ENCODE measurements around the gene MYO15A. TPM values are rescaled to one million over a fixed set of nuclear protein-coding genes. Genes with fewer than 3 reads are reported as not detected.

MYO15A gene
- total RNA-seq, 2 experiments from 2014 or later: 0.98 to 1.4 TPM

GRCh38 chr17:18228176-18228682, 119.7 kb downstream of the MYO15A start:
- no peak overlapping the region for H3K4me2 ChIP-seq (ENCODE audit: low read length)
- no peaks in the 10 kb centered on the region for H4K20me1 ChIP-seq (ENCODE audit: insufficient read depth, low read length)
- CTCF ChIA-PET (ENCODE audit: unreplicated experiment): no interaction called here
- no peaks in the 10 kb centered on the region for H3K79me2 ChIP-seq (ENCODE audit: insufficient read depth, low read depth, low read length)
- no peaks in the 10 kb centered on the region for H3K9me3 ChIP-seq (ENCODE audit: low read length)
- H2AFZ ChIP-seq (ENCODE audit: low read length): no peak overlapping the region
- H3K27ac ChIP-seq (ENCODE audit: low read depth, low read length, poor library complexity, severe bottlenecking): no peak overlapping the region
- no peak for DNase-seq (ENCODE audit: low spot score)
- no TSS peak for BruUV-seq (replicated peaks)
- peaks cover 15% of the 10 kb centered on the region for H3K4me1 ChIP-seq (ENCODE audit: insufficient read depth, low read length, poor library complexity, severe bottlenecking)
- intact Hi-C loops (cut with micrococcal nuclease; ENCODE audit: unreplicated experiment): no loop called here
- H3K9me2 ChIP-seq (ENCODE audit: insufficient read depth, low read length): no peaks in the 10 kb centered on the region
- POLR2A ChIA-PET: no interaction called here
- no peak overlapping the region for H3K4me3 ChIP-seq (ENCODE audit: low read depth, low read length, poor library complexity, severe bottlenecking)
- no peaks in the 10 kb centered on the region for H3K36me3 ChIP-seq (ENCODE audit: insufficient read depth, low read length)
- TF ChIP-seq CTCF (conservative IDR thresholded peaks at IDR 0.05; ENCODE audit: low read length) (no peak), EZH2phosphoT487 (IDR thresholded peaks at IDR 0.05; ENCODE audit: borderline replicate concordance, low read depth, low read length) (no peak)

DNA sequence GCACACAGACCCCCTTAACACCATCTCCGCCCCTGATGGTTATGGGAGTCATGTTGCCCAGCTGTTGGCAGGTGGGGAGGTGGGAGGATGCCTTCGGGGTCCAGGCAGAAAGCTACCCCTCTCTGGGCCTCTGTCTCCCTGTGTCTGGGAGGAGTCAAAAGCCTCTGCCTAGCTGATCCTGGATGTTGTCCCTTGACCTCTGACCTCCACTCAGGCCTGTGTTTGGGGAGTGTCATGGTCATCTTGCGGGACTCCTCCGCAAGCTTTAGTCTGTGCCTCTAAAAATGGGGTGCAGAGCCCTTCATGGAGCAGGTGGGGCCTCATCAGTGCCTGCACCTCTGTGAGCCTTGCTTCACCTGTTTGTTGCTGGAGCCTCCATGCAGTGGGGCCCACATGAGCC, 120.7 kb downstream of the MYO15A start:
- no peaks in the 10 kb centered on the region; the same call in 1 of the 2 replicates for H3K36me3 ChIP-seq (ENCODE audit: insufficient read depth, low read length)
- no peaks in the 10 kb centered on the region for H4K20me1 ChIP-seq (ENCODE audit: insufficient read depth, low read length)
- ChIA-PET POLR2A (no interaction called here), CTCF (ENCODE audit: unreplicated experiment) (no interaction called here)
- no peaks in the 10 kb centered on the region for H3K79me2 ChIP-seq (ENCODE audit: insufficient read depth, low read depth, low read length)
- TF ChIP-seq EZH2phosphoT487 (IDR thresholded peaks at IDR 0.05; ENCODE audit: borderline replicate concordance, low read depth, low read length): no peak
- H2AFZ ChIP-seq (ENCODE audit: low read length): no peak overlapping the region
- no peak for DNase-seq (ENCODE audit: low spot score)
- H3K27ac ChIP-seq (ENCODE audit: low read depth, low read length, poor library complexity, severe bottlenecking): no peak overlapping the region
- intact Hi-C loops (cut with micrococcal nuclease; ENCODE audit: unreplicated experiment): no loop called here
- H3K4me1 ChIP-seq (ENCODE audit: insufficient read depth, low read length, poor library complexity, severe bottlenecking): peaks cover 15% of the 10 kb centered on the region
- H3K9me3 ChIP-seq (ENCODE audit: low read length): no peaks in the 10 kb centered on the region
- H3K4me2 ChIP-seq (ENCODE audit: low read length): no peak overlapping the region
- H3K9me2 ChIP-seq (ENCODE audit: insufficient read depth, low read length): no peaks in the 10 kb centered on the region
- BruUV-seq (replicated peaks): no TSS peak
- no peak overlapping the region for H3K4me3 ChIP-seq (ENCODE audit: low read depth, low read length, poor library complexity, severe bottlenecking)

Other genes with a start within 250 kb of the MYO15A start
- gene TOM1L2, start 136.4 kb upstream of the MYO15A start, total RNA-seq (2014; rRNA removed; shearing (Covaris generic)): 4.9 and 5.4 TPM in 2 replicates
- gene TOM1L2, start 136.4 kb upstream of the MYO15A start, total RNA-seq (2022): 14.3 and 16.4 TPM in 2 replicates
- gene DRC3, start 135.9 kb upstream of the MYO15A start, total RNA-seq (2014; rRNA removed; shearing (Covaris generic)): not detected in 2 replicates
- gene DRC3, start 135.9 kb upstream of the MYO15A start, total RNA-seq (2022): 0.19 and 0.50 TPM in 2 replicates
- gene ATPAF2, start 69.6 kb upstream of the MYO15A start, total RNA-seq (2014; rRNA removed; shearing (Covaris generic)): 34.8 and 56.2 TPM in 2 replicates
- 42.9 and 45.2 TPM in 2 replicates for gene ATPAF2, start 69.6 kb upstream of the MYO15A start, total RNA-seq (2022)
- 5.1 and 6.3 TPM in 2 replicates for gene GID4, start 69.3 kb upstream of the MYO15A start, total RNA-seq (2014; rRNA removed; shearing (Covaris generic))
- 11.8 and 13.3 TPM in 2 replicates for gene GID4, start 69.3 kb upstream of the MYO15A start, total RNA-seq (2022)
- gene DRG2, start 20.8 kb upstream of the MYO15A start, total RNA-seq (2014; rRNA removed; shearing (Covaris generic)): 46.4 and 62.6 TPM in 2 replicates
- gene DRG2, start 20.8 kb upstream of the MYO15A start, total RNA-seq (2022): 54.3 and 60.4 TPM in 2 replicates
- gene ALKBH5, start 75.1 kb downstream of the MYO15A start, total RNA-seq (2014; rRNA removed; shearing (Covaris generic)): 99.3 and 100 TPM in 2 replicates
- 120 and 125 TPM in 2 replicates for gene ALKBH5, start 75.1 kb downstream of the MYO15A start, total RNA-seq (2022)
- gene LLGL1, start 116.9 kb downstream of the MYO15A start, total RNA-seq (2014; rRNA removed; shearing (Covaris generic)): 11.9 and 14.1 TPM in 2 replicates
- 19.9 and 20.8 TPM in 2 replicates for gene LLGL1, start 116.9 kb downstream of the MYO15A start, total RNA-seq (2022)
- gene FLII, start 150.0 kb downstream of the MYO15A start, total RNA-seq (2014; rRNA removed; shearing (Covaris generic)): 141 and 155 TPM in 2 replicates
- gene FLII, start 150.0 kb downstream of the MYO15A start, total RNA-seq (2022): 219 and 235 TPM in 2 replicates
- gene MIEF2, start 151.9 kb downstream of the MYO15A start, total RNA-seq (2014; rRNA removed; shearing (Covaris generic)): 7.6 and 7.9 TPM in 2 replicates
- 11.8 and 12.7 TPM in 2 replicates for gene MIEF2, start 151.9 kb downstream of the MYO15A start, total RNA-seq (2022)
- 48.3 and 48.5 TPM in 2 replicates for gene TOP3A, start 206.2 kb downstream of the MYO15A start, total RNA-seq (2014; rRNA removed; shearing (Covaris generic))
- gene TOP3A, start 206.2 kb downstream of the MYO15A start, total RNA-seq (2022): 63.0 and 64.4 TPM in 2 replicates
- 11.1 and 11.8 TPM in 2 replicates for gene SMCR8, start 206.5 kb downstream of the MYO15A start, total RNA-seq (2014; rRNA removed; shearing (Covaris generic))
- 16.1 and 16.3 TPM in 2 replicates for gene SMCR8, start 206.5 kb downstream of the MYO15A start, total RNA-seq (2022)